SK-N-SH treated with all-trans-retinoic acid at 6 μM for 48 hours (cell line): ENCODE measurements around the gene C15orf40.

Experiments
- ARNTL ChIP-seq: fragments of 450-650 bp; formaldehyde crosslinking; IDR thresholded peaks from 2 replicates; pipeline ENCODE4 v1.5.0; 2020; ENCODE audit warnings: low read depth, mild to moderate bottlenecking, moderate library complexity, borderline replicate concordance
- PPARA ChIP-seq: fragments of 250-450 bp; sonication (Bioruptor Pico); IDR thresholded peaks from 2 replicates; pipeline ENCODE4 v1.5.0; 2020; ENCODE audit warnings: mild to moderate bottlenecking, borderline replicate concordance
- RARB ChIP-seq: fragments of 250-450 bp; sonication (Bioruptor Pico); IDR thresholded peaks from 2 replicates; pipeline ENCODE4 v1.8.0; 2021; ENCODE audit warnings: mild to moderate bottlenecking, moderate library complexity
- TCF4 ChIP-seq: fragments of 250-450 bp; sonication (Bioruptor Pico); IDR thresholded peaks from 2 replicates; pipeline ENCODE4 v1.8.0; 2021; ENCODE audit warnings: mild to moderate bottlenecking, moderate library complexity, borderline replicate concordance
- ZFP3 ChIP-seq: fragments of 250-450 bp; sonication (Bioruptor Pico); IDR thresholded peaks from 2 replicates; pipeline ENCODE4 v1.5.0; 2020; ENCODE audit warnings: mild to moderate bottlenecking, moderate library complexity
- ZNF565 ChIP-seq: fragments of 450-650 bp; formaldehyde crosslinking; conservative IDR thresholded peaks from 2 replicates; pipeline ENCODE4 v1.5.0; 2020; ENCODE audit warnings: low read depth, mild to moderate bottlenecking, moderate library complexity

GRCh38 chr15:82964890-82965289, 46.5 kb downstream of the C15orf40 start:
- TF ChIP-seq ARNTL (CRISPR knock-in tag), result no peak
- no peak for TF ChIP-seq ZNF565
- TF ChIP-seq ZFP3 (CRISPR knock-in tag), result no peak
- no peak for TF ChIP-seq RARB (CRISPR knock-in tag)
- TF ChIP-seq PPARA (CRISPR knock-in tag), result no peak
- TF ChIP-seq TCF4 (CRISPR knock-in tag), result no peak
